GM18502 (cell line): ENCODE results near the gene CAPRIN1.
"Not testable (repeated sequence)": the region's sequence is repeated elsewhere in the genome, so short reads cannot be mapped to it uniquely, and the experiment has no call there.

Source experiments
- ATAC-seq: cut with Tn5 transposase; IDR thresholded peaks from one replicate; pipeline ENCODE4 v1.9.1; 2021; ENCODE audit warnings: mild to moderate bottlenecking; ENCODE audit not compliant: unreplicated experiment, poor library complexity

Gene CAPRIN1

DNA sequence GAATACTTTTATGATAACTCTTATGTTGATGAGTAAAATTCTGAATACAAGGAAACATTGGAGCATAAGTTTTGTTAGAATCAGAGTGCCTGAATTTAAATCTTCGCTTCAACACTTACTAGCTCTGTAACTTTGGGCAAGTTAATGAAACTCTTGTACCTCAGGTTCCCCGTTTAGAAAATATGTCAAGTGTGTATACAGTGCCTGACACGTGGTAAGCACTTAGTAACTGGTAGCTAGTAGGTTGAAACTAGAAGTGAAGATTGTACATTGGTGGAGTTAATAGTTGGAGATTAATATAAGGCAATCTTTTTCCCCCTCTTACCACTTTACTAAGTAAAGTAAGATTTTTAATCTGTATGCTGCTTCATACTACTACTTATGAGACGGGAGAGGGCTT, 29.1 kb downstream of the CAPRIN1 start:
- ATAC-seq: no peak

DNA sequence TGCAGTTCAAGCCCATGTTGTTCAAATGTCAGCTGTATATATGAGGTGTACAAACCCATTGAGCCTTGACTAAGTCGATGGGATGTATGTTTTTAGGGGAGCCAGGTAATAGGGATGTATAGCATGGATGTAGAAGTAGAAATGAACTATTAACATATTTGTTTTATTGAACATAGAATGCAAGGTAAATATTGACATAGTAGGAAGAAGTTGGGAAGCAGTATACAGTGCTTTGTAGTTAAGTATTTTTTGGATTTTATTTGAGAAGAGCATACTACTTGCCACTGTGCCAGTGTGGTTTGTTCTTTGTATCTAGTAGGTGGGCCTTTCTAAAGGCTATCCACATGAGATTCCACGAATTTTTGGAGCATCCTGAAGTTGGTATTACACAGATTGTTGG, 33.1 kb downstream of the CAPRIN1 start:
- ATAC-seq: no peak

DNA sequence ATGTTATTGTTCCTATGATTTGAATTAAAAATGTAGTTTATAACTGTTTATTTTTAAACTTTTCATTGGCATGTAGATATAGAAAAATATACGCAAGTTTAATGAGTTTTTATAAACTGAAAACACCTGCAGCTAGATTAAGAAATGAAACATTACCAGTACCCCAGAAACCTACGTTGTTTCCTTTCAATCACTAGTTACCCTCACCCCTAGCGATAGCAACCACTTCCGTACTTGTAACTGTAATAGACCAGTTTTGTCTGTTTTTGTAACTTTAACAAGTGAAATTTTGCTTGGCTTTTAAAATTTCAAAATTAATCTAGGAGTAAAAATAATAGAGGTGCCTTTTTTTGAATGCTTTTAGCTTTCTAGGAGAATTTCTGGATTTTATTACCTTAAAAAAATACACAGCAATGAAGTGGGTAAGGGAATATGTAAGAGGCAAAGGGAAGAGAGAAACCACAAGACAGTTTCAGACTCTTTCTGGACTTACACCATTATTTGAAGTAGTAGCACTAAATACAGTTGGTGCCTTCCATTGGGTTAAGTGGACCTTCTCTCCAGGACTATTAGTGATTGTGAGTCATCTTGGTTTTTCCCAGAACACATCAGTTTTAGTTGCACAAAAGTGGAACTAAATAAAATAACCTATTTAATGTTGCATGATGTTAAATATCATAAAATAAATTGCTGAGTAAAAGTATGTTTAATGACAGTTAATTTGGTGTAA, 35.2 kb downstream of the CAPRIN1 start:
- ATAC-seq: no peak

DNA sequence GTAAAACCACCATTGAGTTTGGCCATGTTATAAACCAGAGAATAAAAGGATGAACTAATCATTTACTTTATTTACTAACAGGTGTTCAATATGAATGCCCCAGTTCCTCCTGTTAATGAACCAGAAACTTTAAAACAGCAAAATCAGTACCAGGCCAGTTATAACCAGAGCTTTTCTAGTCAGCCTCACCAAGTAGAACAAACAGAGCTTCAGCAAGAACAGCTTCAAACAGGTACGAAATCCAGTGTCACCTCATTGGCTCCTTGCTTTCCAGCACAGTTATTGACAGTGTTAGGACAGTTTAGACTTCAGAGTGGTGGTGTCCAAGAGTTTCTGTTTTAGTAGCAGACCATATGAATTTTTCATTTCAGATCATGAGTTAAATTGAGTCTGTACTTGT, 40.3 kb downstream of the CAPRIN1 start:
- no peak for ATAC-seq

DNA sequence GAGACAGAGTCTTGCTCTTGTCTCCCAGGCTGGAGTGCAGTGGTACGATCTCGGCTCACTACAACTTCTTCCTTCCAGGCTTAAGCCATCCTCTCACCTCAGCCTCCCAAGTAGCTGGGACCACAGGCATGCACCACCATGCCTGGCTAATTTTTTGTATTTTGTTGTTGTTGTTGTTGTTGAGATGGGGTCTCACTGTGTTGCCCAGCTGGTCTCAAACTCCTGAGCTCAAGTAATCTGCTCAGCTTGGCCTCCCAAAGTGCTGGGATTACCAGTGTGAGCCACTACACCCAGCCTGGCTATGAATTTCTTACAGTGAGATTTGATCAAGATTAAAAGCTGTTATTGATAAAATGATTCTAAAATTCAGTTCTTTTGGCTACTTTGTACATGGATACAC, 43.4 kb downstream of the CAPRIN1 start:
- ATAC-seq: not testable (repeated sequence)

DNA sequence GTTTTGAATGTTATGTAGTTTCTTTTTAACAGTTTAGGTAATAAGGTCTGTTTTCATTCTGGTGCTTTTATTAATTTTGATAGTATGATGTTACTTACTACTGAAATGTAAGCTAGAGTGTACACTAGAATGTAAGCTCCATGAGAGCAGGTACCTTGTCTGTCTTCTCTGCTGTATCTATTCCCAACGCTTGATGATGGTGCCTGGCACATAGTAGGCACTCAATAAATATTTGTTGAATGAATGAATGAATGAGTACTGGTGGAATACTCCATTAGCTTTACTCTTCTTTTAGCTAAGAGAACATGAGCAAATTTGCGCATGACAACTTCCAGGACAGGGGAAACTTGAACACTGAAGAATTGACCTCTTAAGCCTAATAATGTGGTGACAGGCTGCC, 47.3 kb downstream of the CAPRIN1 start:
- ATAC-seq: no peak

DNA sequence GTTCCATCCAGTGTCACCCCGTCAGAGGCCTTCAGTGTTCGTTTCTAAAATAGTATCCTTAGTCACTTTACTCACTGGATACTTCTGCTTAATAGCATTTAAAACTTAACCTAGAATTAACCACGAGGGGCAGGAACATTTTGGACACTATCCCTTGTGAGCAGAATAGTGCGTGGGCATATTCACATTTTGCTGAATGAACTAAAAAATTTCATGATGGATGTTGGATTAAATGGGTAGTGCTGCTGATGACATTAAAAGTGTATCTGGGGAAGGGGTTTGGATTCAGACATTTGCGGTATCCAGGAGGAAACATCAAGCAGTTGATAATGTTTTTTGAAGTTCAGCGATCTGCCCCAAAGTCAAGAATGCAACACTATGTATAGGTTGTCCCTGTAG, 53.1 kb downstream of the CAPRIN1 start:
- no peak for ATAC-seq

DNA sequence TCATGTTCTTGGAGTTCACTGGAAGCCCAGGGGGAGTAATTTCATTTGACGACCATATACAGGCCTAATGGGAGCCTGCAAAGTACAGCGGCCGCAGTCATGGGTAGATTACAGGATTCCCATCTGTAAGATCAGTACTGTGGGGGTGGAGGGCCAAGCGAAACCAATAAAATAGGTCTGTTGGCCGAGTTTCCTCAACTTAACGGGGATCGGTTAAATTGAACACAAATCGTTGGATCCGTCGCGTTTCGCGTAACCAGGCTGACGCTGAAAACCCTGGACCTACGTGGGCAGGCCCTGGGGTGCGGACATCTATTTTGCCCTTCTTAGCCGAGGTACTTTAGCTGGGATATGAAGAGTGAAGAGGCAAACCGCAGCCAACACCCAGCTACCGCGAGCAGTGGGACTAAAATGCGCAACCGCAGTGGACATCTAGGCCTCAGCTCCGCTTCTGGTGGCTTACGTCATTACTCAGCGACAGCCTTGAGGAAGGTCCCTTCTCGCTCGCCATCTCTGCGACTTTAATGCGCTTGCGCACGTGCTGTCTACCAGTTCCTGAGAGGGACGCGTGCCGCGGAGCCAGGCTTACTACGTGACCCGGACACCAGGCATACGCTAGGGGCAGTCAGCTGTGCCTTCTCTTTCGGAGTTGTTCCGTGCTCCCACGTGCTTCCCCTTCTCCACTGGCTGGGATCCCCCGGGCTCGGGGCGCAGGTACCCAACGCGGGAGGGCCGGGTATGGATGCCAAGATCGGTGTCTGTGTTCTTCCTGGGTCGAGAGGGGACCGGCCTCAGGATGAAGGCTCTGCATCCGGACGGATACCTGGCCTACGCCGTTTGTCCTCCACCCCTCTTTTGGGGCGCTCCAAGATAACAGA, 53.8 kb downstream of the CAPRIN1 start, which contains the start of gene NAT10:
Gene NAT10, plus strand, starts transcription at position 551 of the 878 bp plus-strand sequence. CDS start 2,597 bp downstream, outside the sequence.
- ATAC-seq: peak; percentile 89

DNA sequence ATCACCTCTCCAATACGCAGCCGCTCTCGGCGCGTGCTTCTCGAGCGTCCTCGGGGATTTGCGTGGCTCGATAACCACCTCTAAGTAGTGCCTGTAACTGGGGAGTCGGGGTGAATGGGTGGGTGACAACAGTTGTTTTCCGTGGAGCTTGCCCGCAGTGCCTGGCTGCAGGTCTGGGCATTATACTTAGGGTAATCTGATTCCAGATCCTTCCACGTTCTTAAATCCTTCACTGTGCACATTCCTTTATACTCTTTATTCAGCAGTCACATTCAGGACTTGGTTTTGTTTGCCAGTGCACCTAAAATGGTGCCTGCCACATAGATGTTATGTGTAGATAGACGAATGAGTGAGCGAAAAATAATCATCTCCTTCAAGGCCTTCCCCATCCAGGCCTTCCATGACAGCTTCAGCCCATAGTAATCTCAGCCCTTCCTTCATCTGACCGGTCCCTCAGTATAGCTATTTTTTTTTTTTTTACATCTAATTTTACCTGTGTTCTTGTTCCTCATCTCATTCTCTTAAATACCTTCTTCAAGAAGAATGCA, 54.5 kb downstream of the CAPRIN1 start:
- no peak for ATAC-seq

DNA sequence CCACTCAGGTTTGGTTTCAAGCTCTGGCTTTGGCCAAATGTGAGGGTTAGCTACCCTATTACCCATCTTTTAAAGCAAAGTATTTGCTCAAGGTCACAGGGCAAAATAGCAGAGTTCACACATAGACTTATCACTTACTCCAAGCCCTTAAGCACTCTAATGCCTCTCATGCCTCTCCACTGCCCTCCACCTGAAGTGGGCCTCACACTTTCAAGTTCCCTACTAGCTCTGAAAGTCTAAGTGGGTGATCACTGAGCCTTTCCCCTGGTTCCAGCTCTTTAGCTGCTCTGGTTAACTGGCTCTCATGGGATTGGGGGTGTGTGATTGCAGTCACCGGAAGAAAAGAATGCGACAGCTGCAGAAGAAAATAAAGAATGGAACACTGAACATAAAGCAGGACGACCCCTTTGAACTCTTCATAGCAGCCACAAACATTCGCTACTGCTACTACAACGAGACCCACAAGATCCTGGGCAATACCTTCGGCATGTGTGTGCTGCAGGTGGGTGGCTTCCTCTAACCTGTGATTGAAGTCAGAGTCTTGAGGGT, 60.3 kb downstream of the CAPRIN1 start:
- ATAC-seq: no peak

DNA sequence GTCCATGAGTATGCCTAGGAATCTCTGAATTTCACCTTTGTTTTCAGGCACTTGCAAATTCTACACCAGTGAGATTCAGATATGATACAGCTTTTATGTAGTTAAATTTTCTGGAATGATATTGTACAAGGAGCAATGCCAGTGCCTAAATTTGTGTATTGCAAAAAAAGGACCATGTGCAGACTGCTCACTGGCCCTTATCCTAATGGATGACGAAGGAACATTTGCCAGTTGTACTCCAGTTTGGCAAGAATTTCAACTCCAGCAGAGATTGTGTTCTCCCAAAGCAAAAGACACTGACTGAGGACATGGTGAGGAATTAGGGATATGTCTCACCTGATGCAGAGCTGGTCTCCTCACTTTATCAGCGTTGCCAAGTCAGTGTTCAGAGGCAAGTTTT, 62.5 kb downstream of the CAPRIN1 start:
- no peak for ATAC-seq

DNA sequence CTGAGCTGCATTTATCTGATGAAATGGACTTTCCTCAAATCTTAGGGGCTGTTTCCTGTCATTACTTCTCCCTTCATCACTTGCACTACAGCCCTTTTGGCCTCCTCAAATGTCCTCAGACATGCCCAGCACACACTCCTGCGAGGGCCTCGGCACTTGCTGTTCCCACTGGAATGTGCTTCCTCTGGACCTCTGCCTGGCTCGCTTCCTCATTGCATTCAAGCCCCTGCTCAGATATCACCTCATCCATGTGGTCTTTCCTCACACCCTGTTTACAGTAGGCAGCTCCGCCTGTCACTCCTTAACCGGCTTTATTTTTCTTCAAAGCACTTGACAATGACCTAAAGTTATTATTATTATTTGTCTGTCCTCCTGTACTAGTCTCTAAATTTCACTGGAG, 62.9 kb downstream of the CAPRIN1 start:
- ATAC-seq: no peak

DNA sequence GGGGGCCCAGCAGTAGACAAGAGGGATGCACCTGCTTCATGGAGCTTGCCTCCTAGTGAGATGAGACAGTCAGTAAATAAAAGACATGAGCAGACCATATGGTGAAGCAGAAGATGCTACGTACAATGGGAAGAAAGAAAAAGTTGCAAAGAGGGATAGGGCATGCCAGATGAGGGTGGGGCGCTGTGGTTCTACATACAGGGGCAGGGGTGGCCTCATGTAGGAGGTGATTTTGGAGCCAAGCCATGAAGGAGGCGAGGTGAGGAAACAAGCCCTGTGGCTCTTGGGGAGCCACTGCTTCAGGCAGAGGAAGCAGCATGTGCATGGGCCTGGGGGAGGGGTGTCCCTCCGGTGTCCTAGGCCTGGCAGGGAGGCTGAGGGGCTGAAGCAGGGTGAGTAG, 69.1 kb downstream of the CAPRIN1 start:
- no peak for ATAC-seq

DNA sequence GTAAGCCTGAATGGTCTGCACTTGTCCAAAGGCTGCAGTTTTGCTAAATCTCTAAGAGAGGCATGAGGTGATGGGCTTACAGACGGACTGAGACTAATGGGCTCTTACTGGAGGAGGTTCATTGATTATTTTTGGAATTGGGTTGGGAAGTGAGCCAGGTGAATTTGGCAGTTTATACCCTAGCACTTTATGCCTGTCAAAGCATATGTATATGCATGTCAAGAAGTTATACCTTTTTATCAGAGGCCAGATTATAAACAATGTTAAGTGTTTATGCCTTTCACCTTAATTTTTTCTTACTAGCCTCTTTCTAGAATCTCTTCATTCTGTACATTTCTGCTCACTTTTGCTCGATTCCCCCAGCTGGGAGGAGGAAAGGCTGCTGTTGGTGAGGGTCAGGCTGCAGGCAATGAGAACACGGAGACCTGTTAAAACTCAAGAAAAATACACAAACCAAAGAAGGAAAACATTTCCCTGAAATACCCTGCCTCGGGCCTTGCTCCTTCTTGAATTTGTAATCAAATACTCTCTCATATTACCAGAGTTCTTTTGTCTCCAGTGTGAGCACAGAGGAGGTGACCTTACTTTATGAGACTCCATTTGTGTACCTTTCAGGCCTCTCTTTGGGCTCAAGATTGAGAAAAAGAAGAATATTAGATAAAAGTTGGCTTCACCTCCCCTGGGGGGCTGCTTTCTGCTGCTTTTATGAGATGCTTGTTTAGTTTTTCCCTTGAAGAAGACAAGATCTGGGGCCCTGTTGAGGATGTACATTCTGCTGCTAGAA, 73.5 kb downstream of the CAPRIN1 start:
- ATAC-seq: no peak

DNA sequence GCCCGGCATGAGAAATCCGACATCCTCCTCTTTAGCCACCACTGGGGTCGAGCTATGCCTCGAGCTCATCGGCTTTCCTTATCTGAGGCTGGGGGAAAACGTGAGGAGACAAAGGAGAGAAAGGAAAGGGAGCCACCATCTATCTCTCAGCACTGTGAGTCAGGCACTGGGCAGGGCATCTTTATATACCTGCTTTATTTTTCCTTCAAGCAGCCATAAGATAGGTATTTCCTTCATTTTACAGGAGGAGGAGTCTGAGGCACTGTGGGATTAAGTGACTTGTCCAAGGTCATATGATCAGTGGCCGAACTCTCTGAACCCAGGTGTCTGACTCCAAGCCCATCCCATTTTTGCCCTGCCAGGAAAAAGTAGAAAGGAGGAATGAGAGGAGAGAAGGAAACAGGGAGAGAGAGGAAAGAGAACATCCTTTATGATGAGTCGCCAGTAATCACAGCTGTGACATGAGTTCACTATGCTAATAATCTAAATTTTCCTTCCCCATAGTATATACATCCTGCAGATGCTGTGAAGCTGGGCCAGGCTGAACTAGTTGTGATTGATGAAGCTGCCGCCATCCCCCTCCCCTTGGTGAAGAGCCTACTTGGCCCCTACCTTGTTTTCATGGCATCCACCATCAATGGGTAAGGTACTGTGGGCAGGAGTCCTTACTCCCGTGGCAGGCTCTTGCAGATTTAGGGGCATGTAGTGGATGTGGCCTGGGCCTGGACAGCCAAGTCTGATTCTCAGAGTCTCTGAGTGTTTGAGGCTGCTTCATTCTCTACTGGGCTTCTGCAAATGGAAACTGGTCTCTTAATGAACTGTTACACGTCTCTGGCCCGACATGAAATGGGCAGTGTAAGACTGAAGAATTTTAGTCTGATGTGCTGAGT, 75.7 kb downstream of the CAPRIN1 start:
- no peak for ATAC-seq

DNA sequence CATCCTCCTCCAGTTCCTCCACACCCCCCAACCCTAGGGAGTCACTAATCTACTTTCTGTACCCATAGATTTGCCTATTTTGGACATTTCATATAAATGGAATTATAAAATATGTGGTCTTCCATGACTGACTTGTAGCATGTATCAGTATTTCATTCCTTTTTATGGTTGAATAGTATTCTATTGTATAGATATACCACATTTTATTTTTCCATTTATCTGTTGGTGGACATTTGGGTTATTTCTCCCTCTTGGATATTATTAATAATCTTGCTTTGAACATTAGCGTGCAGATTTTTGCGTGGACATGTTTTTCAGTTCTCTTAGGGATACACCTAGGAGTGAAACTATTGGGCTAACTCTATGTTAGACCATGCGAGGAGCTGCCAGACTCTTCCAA, 77.3 kb downstream of the CAPRIN1 start:
- no peak for ATAC-seq

DNA sequence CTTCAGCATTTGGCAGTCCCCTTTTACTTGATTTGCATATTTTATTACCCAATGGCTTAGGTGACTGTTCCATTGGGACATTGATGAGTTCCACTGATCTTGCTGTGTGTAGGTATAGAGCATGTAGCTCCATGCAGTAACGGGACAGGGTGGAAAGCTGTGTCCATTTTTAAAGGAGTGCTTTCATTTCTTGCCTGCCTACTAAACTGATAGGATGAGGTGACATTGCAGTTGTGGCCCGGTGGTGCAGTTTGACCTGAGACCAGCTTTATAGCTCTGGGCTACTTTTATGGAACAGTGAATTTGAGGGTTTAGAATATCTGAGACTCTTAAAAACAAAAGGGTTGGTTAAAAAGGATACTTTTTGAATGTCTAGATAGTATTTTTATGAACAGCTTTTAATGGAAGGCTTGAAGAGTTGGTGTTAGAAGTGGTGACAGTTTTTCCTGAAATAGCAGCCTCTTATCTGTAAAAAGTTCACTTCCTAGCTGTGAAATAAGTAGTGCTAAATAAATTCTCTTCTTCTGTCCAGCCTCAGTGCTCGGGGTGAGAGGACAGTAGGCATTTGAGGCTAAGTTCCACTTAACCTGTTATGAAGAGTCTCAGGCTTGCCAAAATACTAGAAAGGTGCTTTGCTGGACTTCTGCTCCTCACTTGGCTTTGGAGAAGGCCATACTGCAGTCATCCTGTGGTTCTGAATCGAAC, 80.9 kb downstream of the CAPRIN1 start:
- no peak for ATAC-seq

DNA sequence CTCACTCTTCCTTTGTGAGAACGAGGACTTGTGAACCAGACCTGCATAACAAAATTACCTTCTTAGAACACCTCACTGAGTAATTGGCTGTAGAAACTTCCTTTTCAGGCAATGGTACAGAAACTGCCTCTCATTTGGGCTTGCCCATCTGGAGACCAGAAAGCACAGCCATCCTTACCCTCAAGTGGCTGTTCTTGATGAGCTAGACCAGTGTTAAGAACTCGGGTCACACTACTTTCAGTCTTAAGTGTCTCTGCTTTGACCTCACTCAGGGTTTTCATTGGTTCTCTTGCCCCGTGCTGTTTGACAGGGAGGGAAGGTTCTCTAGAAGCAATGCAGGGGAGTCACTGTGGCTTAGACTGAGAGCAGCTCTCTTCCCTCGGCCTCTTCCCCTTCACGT, 83.2 kb downstream of the CAPRIN1 start:
- peak; percentile 85 for ATAC-seq

DNA sequence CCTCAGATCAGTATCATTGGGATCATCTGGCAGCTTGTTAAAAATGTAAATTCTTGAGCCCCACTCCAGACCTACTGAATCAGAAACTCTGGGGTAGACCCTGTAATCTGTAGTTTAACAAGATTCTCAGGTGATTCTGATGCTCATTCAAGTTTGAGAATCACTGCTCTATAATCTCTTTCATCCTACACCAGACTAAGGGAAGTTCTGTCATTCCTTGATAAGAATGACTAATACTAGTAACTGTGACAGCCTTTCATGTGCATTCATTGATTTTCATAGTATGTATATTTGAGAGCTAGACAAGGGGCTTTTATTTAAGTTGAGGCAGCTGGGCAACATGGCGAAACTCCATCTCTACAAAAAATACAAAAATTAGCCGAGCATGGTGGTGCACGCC, 83.9 kb downstream of the CAPRIN1 start:
- no peak for ATAC-seq
